GM21367 (cell line): ENCODE results near the gene OR4E2.
"Not testable (repeated sequence)": the region's sequence is repeated elsewhere in the genome, so short reads cannot be mapped to it uniquely, and the experiment has no call there.

Experiments
- ATAC-seq: cut with Tn5 transposase; IDR thresholded peaks from one replicate; pipeline ENCODE4 v1.9.1; 2021; ENCODE audit not compliant: unreplicated experiment

OR4E2 gene

GRCh38 chr14:21694425-21694824 is 40.8 kb downstream of the OR4E2 start:
- ATAC-seq = no peak

- not testable (repeated sequence) for ATAC-seq
These were observed 44.0 kb downstream of the OR4E2 start for GRCh38 chr14:21697662-21698061.

GRCh38 chr14:21698538-21698937 is 44.9 kb downstream of the OR4E2 start:
- ATAC-seq = not testable (repeated sequence)

- no peak for ATAC-seq
These were observed 45.9 kb downstream of the OR4E2 start for GRCh38 chr14:21699551-21699950.

- ATAC-seq = no peak
These were observed 48.7 kb downstream of the OR4E2 start for GRCh38 chr14:21702316-21702715.

GRCh38 chr14:21703357-21704326 is 50.0 kb downstream of the OR4E2 start:
- ATAC-seq = no peak

- no peak for ATAC-seq
These were observed 50.7 kb downstream of the OR4E2 start for GRCh38 chr14:21704338-21704737.

- peak; percentile 77 for ATAC-seq
These were observed 57.8 kb downstream of the OR4E2 start for GRCh38 chr14:21711360-21711961.

GRCh38 chr14:21712036-21712435 is 58.4 kb downstream of the OR4E2 start:
- ATAC-seq = no peak

- no peak for ATAC-seq
These were observed 60.8 kb downstream of the OR4E2 start for GRCh38 chr14:21714318-21714929.
